OCI-LY3 (cell line): ENCODE data around the gene EVA1A.

ENCODE experiments used
- EZH2phosphoT487 ChIP-seq: fragments of 200-600 bp; shearing (Covaris generic); IDR thresholded peaks from 2 replicates; pipeline ENCODE4 v1.6.1; 2018; ENCODE audit warnings: antibody characterized with exemption, mixed run types, low read depth
- TF ChIP-seq, protein P1 (sequence below): fragments of 200-600, 300-600 bp; sonication (generic); IDR thresholded peaks from 2 replicates; pipeline ENCODE4 v1.5.1; 2014; ENCODE audit warnings: antibody characterized with exemption, low read length, low read depth

DNA sequence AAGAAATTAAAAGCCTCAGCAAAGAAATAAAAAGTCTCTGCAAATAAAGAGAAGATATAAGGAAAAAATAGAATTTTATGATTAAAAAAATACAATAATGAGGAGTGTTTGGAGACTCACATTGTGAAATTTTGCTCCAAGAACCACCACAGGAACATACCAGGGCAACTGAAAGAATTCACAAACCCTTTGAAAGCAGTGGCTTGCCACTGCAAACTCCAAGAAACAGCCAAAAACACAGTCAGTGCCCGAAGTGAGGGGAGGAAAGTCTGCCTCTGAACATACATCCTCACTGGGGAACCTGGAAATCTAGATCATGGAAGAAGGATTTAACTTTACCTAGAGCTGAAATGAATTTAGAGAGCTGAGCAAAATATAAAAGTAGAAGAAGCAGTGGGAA is 33.1 kb downstream of the EVA1A start:
- TF ChIP-seq, protein P1, sequence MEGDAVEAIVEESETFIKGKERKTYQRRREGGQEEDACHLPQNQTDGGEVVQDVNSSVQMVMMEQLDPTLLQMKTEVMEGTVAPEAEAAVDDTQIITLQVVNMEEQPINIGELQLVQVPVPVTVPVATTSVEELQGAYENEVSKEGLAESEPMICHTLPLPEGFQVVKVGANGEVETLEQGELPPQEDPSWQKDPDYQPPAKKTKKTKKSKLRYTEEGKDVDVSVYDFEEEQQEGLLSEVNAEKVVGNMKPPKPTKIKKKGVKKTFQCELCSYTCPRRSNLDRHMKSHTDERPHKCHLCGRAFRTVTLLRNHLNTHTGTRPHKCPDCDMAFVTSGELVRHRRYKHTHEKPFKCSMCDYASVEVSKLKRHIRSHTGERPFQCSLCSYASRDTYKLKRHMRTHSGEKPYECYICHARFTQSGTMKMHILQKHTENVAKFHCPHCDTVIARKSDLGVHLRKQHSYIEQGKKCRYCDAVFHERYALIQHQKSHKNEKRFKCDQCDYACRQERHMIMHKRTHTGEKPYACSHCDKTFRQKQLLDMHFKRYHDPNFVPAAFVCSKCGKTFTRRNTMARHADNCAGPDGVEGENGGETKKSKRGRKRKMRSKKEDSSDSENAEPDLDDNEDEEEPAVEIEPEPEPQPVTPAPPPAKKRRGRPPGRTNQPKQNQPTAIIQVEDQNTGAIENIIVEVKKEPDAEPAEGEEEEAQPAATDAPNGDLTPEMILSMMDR, result no peak
- TF ChIP-seq EZH2phosphoT487, result no peak
